Kidney (tissue), 14 donors: ENCODE measurements around the gene GATD1. TPM values are rescaled to one million over a fixed set of nuclear protein-coding genes. Genes with fewer than 3 reads are reported as not detected.

Source experiments
- DNase-seq, 5 donors: peaks; one replicate each; pipeline ENCODE4 v3.0.0-alpha.2; 2013 to 2020
- FAIRE-seq: peaks from 2 replicates; lab custom pipeline; 2012; peaks lifted over from hg19 to GRCh38; lab: Jason Lieb, UNC
- H3K27ac ChIP-seq, 2 donors: one replicate each; pipeline ENCODE4 v1.7.0; 2013; ENCODE audit warnings: low read depth in 2 of 2, low read length in 2 of 2, inconsistent platforms in 1 of 2
- H3K27me3 ChIP-seq: one replicate; pipeline ENCODE4 v1.7.1; 2013; ENCODE audit warnings: low read length, inconsistent platforms; ENCODE audit not compliant: control insufficient read depth, insufficient read depth
- H3K36me3 ChIP-seq, 3 donors: one replicate each; pipeline versions ENCODE4 v1.7.0 to v1.7.1; 2013; ENCODE audit warnings: low read length in 3 of 3, control low read depth in 1 of 3, inconsistent platforms in 1 of 3; ENCODE audit not compliant: insufficient read depth in 3 of 3, control insufficient read depth in 2 of 3
- H3K4me1 ChIP-seq, 3 donors: one replicate each; pipeline versions ENCODE4 v1.7.0 to v1.7.1; 2013; ENCODE audit warnings: low read length in 3 of 3, inconsistent platforms in 1 of 3, low read depth in 1 of 3; ENCODE audit not compliant: control insufficient read depth in 2 of 3, insufficient read depth in 2 of 3
- H3K4me3 ChIP-seq, 3 donors: one replicate each; pipeline versions ENCODE4 v1.7.0 to v1.8.1; 2013; ENCODE audit warnings: low read length in 3 of 3, control low read depth in 1 of 3, inconsistent platforms in 1 of 3
- H3K9ac ChIP-seq, 3 donors: one replicate each; pipeline versions ENCODE4 v1.7.0 to v1.7.1; 2013; ENCODE audit warnings: low read length in 3 of 3, control low read depth in 1 of 3, inconsistent platforms in 1 of 3
- H3K9me3 ChIP-seq, 3 donors: one replicate each; pipeline versions ENCODE4 v1.7.0 to v1.7.1; 2013; ENCODE audit warnings: low read length in 3 of 3, control low read depth in 1 of 3, inconsistent platforms in 1 of 3; ENCODE audit not compliant: control insufficient read depth in 2 of 3, insufficient read depth in 1 of 3
- intact Hi-C: fragments of 100-400 bp; cut with DNase I; formaldehyde crosslinking; loops from one replicate; pipeline ENCODE4 v1.11.1; 2022
- polyA plus RNA-seq: library from polyadenylated mRNA; stranded (reverse); fragments of 350-450 nt; fragmentation: Illumina TruSeq; extraction: RNeasy Lipid Tissue Mini Kit (QIAGEN cat#74804); gene quantifications from one replicate; pipeline ENCODE4 v1.2.3, GENCODE V29; 2014; ENCODE audit warnings: low read depth, low replicate concordance; ENCODE audit not compliant: insufficient read depth
- total RNA-seq: library from RNA; stranded (reverse); fragmentation: NEBNext Ultra II Directional; extraction: Animal tissue kit (Norgen Biotek cat#: 25700); gene quantifications from one replicate; pipeline ENCODE4 v1.2.1, GENCODE V29; 2021
- TF ChIP-seq, protein P1 (sequence below): IDR thresholded peaks from 3 replicates; pipeline ENCODE4 v1.5.1; 2012; ENCODE audit warnings: mild to moderate bottlenecking, moderate library complexity, borderline replicate concordance; ENCODE audit not compliant: insufficient read depth; ENCODE audit errors: extremely low read depth
- donor health status: control.
- donor health status: control.
- donor health status: control.
- donor health status: control.
- donor health status: control.
- donor health status: DM: yes; HTN: yes; CAD: no.
- donor health status: Normal renal cell carcinoma (clear cell type).

GATD1 gene
- total and polyA plus RNA-seq, 2 donors from 2014 or later, result 38.3 to 66.2 TPM

DNA sequence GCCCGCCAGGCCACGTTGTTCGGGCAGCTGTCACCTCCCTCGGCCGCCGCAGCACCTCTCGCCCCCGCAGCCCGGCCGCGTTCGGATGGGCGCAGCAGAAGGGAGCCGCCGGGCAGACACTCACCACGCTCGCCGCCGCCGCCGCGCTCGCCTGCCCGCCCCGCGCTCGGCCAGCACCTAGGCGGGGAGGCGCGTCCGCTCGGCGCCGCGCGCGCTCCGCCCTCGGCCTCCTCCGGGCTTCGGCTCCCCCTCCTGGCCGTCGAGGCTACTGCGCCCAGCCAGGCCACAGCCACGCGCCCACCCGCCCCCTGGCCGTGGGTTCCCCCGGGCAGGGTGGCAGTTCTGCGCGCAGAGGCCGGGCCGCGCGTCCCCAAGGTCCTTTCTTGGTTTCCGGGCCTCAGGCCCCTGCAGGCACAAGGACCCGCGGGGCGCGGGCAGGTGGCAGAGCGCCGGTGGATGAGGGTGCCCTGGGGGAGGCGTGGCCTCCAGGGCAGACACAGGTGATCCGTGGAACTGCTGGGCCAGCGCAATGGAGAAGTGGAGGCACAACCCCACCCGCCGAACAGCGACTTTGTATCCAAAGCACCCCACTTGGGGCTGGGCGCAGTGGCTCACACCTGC lies 20.9 kb upstream of the GATD1 start, which contains the start of gene SLC25A22:
Gene SLC25A22 (minus strand): TSS at position 189 of the 621 bp plus-strand sequence. CDS start 3,275 bp downstream, outside the sequence.
- H3K36me3 ChIP-seq, result no peaks in the 10 kb centered on the region
- DNase-seq (peak; percentile 84 to 92 (median 88)), FAIRE-seq (no peak)
- H3K9ac ChIP-seq, result peak within 1 kb of the TSS in 2 of 3 donors; percentile 32 to 70
- TF ChIP-seq, protein P1, sequence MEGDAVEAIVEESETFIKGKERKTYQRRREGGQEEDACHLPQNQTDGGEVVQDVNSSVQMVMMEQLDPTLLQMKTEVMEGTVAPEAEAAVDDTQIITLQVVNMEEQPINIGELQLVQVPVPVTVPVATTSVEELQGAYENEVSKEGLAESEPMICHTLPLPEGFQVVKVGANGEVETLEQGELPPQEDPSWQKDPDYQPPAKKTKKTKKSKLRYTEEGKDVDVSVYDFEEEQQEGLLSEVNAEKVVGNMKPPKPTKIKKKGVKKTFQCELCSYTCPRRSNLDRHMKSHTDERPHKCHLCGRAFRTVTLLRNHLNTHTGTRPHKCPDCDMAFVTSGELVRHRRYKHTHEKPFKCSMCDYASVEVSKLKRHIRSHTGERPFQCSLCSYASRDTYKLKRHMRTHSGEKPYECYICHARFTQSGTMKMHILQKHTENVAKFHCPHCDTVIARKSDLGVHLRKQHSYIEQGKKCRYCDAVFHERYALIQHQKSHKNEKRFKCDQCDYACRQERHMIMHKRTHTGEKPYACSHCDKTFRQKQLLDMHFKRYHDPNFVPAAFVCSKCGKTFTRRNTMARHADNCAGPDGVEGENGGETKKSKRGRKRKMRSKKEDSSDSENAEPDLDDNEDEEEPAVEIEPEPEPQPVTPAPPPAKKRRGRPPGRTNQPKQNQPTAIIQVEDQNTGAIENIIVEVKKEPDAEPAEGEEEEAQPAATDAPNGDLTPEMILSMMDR, result peak; percentile 80
- H3K9me3 ChIP-seq, result no peaks in the 10 kb centered on the region
- peaks cover 0 to 22% (median 8%) of the 10 kb centered on the region in 3 donors for H3K4me1 ChIP-seq
- intact Hi-C loops, result no loop called here
- no peaks in the 10 kb centered on the region for H3K27me3 ChIP-seq
- H3K27ac ChIP-seq, result peak within 1 kb of the TSS; percentile 54 to 80
- peak within 1 kb of the TSS; percentile 47 to 79 (median 73) for H3K4me3 ChIP-seq

DNA sequence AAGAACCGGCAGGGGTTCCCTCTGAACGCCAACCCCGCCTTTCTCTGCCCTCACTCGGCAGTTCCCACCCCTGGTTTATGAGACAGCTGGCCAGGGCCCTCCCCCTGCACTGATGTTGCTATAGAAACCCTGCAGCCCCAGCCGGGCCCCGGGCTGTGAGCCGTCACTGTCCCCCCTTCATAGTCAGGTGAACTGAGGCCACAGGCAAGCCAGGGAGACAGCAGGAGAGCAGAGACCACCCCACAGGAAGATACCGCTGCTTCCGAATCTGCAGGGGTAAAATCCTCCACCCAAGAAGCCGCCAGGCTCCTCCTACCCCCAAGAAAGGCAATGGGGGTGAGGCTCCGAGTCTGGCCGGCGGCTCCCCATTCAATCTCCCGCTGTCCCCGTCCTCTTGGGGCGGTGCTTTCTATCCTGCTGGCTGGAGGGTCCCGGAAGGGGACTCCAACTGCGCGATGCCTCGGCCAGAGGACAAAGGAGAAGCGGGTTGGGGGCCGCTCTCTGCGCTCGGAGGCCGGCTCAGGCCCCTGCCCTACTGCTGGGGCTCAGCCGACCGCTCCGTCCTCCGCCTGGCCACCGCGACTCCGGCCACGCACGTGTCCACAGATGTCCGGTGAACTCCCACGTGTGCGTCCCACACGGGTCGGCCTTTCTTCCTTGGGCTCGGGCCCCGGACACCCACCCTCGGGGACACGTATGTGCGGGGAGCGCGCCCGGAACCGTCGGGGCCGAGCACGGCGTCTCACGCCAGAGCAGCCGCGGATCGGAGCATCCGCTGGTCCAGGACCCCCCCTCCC lies 20.2 kb upstream of the GATD1 start:
- Histone ChIP-seq H3K4me1 (peaks cover 0 to 22% (median 8%) of the 10 kb centered on the region in 3 donors), H3K27me3 (no peaks in the 10 kb centered on the region), H3K36me3 (no peaks in the 10 kb centered on the region), H3K4me3 (peak overlapping the region; percentile 47 to 79 (median 73)), H3K9ac (peak overlapping the region in 2 of 3 donors; percentile 32 to 70), H3K9me3 (no peaks in the 10 kb centered on the region), H3K27ac (peak overlapping the region; percentile 54 to 80)
- TF ChIP-seq, protein P1, result no peak
- intact Hi-C loops, result no loop called here
- DNase-seq (peak; percentile 89 to 93 (median 91)), FAIRE-seq (no peak)

DNA sequence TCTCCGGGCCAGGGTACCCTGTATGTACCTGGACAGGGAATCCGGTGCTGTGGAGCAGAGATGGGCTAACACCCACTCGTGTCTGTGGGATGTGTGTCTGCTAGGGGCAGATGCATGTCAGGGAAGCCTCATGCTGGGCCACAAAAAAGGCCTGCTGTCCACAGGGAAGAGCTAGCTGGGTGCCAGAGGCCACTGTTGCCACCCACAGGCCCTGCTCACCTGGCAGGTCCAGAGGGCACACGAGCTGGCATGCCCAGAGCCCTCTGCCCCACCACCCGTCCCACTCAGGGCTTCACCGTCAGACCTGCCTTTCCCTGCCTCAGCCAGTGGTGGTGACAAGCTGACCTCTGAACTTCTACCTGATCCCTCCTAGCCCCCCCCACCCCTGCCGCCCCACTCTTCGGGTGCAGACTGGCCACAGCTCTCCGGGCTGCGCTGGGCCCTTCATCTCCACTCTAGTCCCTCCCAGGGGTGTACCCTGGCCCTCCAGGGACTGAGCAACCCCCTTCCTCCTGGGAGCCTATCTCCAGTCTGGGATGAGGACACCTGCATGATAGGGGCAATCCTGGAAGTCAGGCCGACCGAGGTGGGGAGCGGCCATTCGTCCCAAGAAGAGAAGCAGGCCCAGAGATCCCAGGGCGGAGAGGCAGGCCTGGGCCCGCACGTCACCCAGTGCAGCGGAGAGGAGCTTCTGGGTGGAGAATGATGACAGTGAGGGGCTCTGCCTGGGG lies 19.4 kb upstream of the GATD1 start:
- peaks cover 0 to 22% (median 8%) of the 10 kb centered on the region in 3 donors for H3K4me1 ChIP-seq
- H3K36me3 ChIP-seq, result no peaks in the 10 kb centered on the region
- DNase-seq, result peak in 1 of 5 donors; percentile 81
- H3K27me3 ChIP-seq, result no peaks in the 10 kb centered on the region
- H3K4me3 ChIP-seq, result peak overlapping the region; percentile 58 to 79 (median 73)
- peak overlapping the region; percentile 29 to 80 for H3K27ac ChIP-seq
- TF ChIP-seq, protein P1, result no peak
- intact Hi-C loops, result no loop called here
- no peak for FAIRE-seq
- peak overlapping the region in 2 of 3 donors; percentile 70 to 85 for H3K9ac ChIP-seq
- H3K9me3 ChIP-seq, result no peaks in the 10 kb centered on the region
